ENCODE data around the gene SMIM10L2A.

SMIM10L2A gene

GRCh38 chrX:135476378-135476777 is 54.6 kb downstream of the SMIM10L2A start:
- TF ChIP-seq EZH2 (IDR thresholded peaks at IDR 0.05; ENCODE audit: borderline replicate concordance, low read length) (no peak), CTCF (IDR thresholded peaks at IDR 0.05; ENCODE audit: low read length) (no peak)
- Histone ChIP-seq H3K4me2 (ENCODE audit: low read length) (no peak overlapping the region), H3K4me1 (ENCODE audit: insufficient read depth, low read length, severe bottlenecking) (no peaks in the 10 kb centered on the region), H3K36me3 (ENCODE audit: insufficient read depth, low read length) (no peaks in the 10 kb centered on the region), H3K27me3 (ENCODE audit: insufficient read depth, low read length) (no peaks in the 10 kb centered on the region), H3F3A (ENCODE audit: insufficient read depth, low read length) (no peaks in the 10 kb centered on the region), H2AFZ (ENCODE audit: low read length) (no peak overlapping the region), H3K79me2 (ENCODE audit: insufficient read depth, low read length) (no peaks in the 10 kb centered on the region), H3K4me3 (ENCODE audit: low read depth, low read length, poor library complexity, severe bottlenecking) (no peak overlapping the region), H3K27ac (ENCODE audit: low read depth, low read length, poor library complexity, severe bottlenecking) (no peak overlapping the region), H3K9me2 (ENCODE audit: low read depth, low read length) (no peaks in the 10 kb centered on the region), H3K9me3 (ENCODE audit: low read length) (no peaks in the 10 kb centered on the region), H4K20me1 (ENCODE audit: insufficient read depth, low read length) (no peaks in the 10 kb centered on the region), H3K9ac (ENCODE audit: low read length) (no peak overlapping the region)

- Histone ChIP-seq H3K9ac (ENCODE audit: low read length) (no peak overlapping the region), H3K27ac (ENCODE audit: low read depth, low read length, poor library complexity, severe bottlenecking) (no peak overlapping the region), H3K4me1 (ENCODE audit: insufficient read depth, low read length, severe bottlenecking) (no peaks in the 10 kb centered on the region), H3K4me2 (ENCODE audit: low read length) (no peak overlapping the region), H2AFZ (ENCODE audit: low read length) (no peak overlapping the region), H3K36me3 (ENCODE audit: insufficient read depth, low read length) (no peaks in the 10 kb centered on the region), H3F3A (ENCODE audit: insufficient read depth, low read length) (no peaks in the 10 kb centered on the region), H3K27me3 (ENCODE audit: insufficient read depth, low read length) (no peaks in the 10 kb centered on the region), H4K20me1 (ENCODE audit: insufficient read depth, low read length) (no peaks in the 10 kb centered on the region), H3K9me2 (ENCODE audit: low read depth, low read length) (no peaks in the 10 kb centered on the region), H3K4me3 (ENCODE audit: low read depth, low read length, poor library complexity, severe bottlenecking) (no peak overlapping the region), H3K9me3 (ENCODE audit: low read length) (no peaks in the 10 kb centered on the region), H3K79me2 (ENCODE audit: insufficient read depth, low read length) (no peaks in the 10 kb centered on the region)
- TF ChIP-seq CTCF (IDR thresholded peaks at IDR 0.05; ENCODE audit: low read length) (peak; percentile 43; the same call in 1 of the 2 replicates), EZH2 (IDR thresholded peaks at IDR 0.05; ENCODE audit: borderline replicate concordance, low read length) (no peak)
Observed at GRCh38 chrX:135477576-135477975, 55.8 kb downstream of the SMIM10L2A start.

Data from OCI-LY1 (cell line).